Measurements from ENCODE around the gene PCBP3.

DNA sequence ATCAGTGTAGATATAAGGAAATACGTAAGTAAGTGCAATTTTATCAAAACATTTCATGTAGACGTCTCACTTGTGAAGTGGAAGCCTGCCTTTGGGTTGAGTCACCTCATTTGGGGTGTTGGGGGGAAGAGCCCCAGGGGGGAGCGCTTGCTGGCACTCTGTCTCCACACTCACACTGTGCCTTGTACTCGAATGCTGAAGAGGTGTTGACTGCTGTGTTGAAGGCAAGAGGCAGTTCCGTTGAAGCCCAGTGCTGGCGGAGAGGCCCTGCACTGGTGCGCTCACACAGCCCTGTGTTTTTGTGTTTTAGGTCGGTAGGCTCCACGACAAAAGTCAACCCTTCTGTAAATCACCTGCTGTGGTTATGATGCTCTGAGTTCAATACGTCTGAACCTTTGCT lies 206.1 kb downstream of the PCBP3 start:
- no peak for TF ChIP-seq EZH2 (IDR thresholded peaks at IDR 0.05; ENCODE audit: low read length)
- TF ChIP-seq, protein P1, sequence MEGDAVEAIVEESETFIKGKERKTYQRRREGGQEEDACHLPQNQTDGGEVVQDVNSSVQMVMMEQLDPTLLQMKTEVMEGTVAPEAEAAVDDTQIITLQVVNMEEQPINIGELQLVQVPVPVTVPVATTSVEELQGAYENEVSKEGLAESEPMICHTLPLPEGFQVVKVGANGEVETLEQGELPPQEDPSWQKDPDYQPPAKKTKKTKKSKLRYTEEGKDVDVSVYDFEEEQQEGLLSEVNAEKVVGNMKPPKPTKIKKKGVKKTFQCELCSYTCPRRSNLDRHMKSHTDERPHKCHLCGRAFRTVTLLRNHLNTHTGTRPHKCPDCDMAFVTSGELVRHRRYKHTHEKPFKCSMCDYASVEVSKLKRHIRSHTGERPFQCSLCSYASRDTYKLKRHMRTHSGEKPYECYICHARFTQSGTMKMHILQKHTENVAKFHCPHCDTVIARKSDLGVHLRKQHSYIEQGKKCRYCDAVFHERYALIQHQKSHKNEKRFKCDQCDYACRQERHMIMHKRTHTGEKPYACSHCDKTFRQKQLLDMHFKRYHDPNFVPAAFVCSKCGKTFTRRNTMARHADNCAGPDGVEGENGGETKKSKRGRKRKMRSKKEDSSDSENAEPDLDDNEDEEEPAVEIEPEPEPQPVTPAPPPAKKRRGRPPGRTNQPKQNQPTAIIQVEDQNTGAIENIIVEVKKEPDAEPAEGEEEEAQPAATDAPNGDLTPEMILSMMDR (optimal IDR thresholded peaks at IDR 0.05 in 1 of 3, IDR thresholded peaks at IDR 0.05 in 1 of 3, conservative IDR thresholded peaks at IDR 0.05 in 1 of 3; ENCODE audit: extremely low read depth in 1 of 3, insufficient read depth in 2 of 3, low read length in 3 of 3) = no peak
